Measurements from ENCODE around the gene EXOG. TPM values are rescaled to one million over a fixed set of nuclear protein-coding genes. Genes with fewer than 3 reads are reported as not detected.

EXOG gene
- total RNA-seq, 1 donor from 2014 or later: 11.2 TPM

DNA sequence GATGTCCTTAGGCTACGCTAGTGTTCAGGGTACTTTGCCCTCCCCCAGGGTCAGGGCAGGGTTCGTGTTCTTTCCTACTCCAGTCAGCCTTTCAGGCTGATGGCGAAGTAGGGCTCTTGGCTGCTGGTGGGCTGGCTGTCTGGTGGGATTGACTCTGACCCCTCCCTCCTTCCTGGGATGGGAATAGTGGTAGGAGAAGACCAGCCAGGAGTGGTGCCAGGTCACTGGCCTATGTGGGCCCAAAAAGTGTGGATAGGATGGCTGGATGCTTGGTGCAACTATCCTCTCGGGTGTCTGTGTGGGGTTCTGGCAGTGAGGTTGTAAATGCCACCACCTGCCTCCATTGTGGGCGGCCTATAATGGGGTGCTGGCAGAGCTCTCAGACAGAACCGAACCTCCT, 20.4 kb upstream of the EXOG start:
- Histone ChIP-seq H3K27ac (no peak overlapping the region), H3K27me3 (no peaks in the 10 kb centered on the region), H3K4me3 (no peak overlapping the region), H3K4me1 (no peaks in the 10 kb centered on the region), H3K36me3 (peaks cover 4 to 14% of the 10 kb centered on the region in 2 donors), H3K9me3 (no peaks in the 10 kb centered on the region)
- intact Hi-C loops (cut with DNase I): loop anchor here (5.0 kb wide), 1 partner anchor 358 kb away; no protein-coding TSS in a partner anchor
- TF ChIP-seq, protein P1, sequence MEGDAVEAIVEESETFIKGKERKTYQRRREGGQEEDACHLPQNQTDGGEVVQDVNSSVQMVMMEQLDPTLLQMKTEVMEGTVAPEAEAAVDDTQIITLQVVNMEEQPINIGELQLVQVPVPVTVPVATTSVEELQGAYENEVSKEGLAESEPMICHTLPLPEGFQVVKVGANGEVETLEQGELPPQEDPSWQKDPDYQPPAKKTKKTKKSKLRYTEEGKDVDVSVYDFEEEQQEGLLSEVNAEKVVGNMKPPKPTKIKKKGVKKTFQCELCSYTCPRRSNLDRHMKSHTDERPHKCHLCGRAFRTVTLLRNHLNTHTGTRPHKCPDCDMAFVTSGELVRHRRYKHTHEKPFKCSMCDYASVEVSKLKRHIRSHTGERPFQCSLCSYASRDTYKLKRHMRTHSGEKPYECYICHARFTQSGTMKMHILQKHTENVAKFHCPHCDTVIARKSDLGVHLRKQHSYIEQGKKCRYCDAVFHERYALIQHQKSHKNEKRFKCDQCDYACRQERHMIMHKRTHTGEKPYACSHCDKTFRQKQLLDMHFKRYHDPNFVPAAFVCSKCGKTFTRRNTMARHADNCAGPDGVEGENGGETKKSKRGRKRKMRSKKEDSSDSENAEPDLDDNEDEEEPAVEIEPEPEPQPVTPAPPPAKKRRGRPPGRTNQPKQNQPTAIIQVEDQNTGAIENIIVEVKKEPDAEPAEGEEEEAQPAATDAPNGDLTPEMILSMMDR (IDR thresholded peaks at IDR 0.05): no peak
- no peak for DNase-seq (ENCODE audit: low spot score in 2 of 2)

DNA sequence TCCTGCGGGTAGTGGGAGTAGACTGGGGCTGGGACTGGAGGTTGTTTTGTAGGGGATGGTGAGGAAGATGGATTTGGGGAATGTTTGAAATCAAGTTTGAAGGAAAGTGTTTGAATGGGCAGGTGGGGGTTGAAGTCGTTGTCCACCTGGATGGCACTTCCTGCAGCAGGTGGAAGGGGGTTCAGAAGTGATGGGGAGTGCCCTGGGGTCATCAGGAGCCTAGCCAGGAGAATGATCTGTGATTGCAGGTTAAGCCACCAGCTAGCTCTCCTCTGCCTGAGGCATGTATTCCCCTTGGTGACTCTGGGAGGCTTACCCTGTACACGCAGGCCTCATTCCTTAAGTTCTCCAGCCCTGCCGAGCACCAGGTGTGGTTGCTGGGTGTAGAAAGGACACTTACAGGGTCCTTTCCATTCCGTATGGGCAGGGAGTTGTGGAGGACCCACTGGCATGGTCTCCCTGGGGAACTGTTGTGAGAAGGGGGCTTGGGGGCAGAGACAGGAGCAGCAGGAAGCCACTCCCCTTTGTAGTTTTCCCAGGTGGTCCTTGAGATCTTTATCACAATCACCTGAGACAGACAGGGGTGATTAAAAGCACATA, 19.9 kb upstream of the EXOG start:
- TF ChIP-seq, protein P1 (IDR thresholded peaks at IDR 0.05): no peak
- no peak overlapping the region for H3K27ac ChIP-seq
- H3K4me1 ChIP-seq: no peaks in the 10 kb centered on the region
- DNase-seq (ENCODE audit: low spot score in 2 of 2): no peak
- no peaks in the 10 kb centered on the region for H3K9me3 ChIP-seq
- intact Hi-C loops (cut with DNase I): loop anchor here (5.0 kb wide), 1 partner anchor 359 kb away; no protein-coding TSS in a partner anchor
- H3K4me3 ChIP-seq: no peak overlapping the region
- peaks cover 9 to 20% of the 10 kb centered on the region in 2 donors for H3K36me3 ChIP-seq
- no peaks in the 10 kb centered on the region for H3K27me3 ChIP-seq

DNA sequence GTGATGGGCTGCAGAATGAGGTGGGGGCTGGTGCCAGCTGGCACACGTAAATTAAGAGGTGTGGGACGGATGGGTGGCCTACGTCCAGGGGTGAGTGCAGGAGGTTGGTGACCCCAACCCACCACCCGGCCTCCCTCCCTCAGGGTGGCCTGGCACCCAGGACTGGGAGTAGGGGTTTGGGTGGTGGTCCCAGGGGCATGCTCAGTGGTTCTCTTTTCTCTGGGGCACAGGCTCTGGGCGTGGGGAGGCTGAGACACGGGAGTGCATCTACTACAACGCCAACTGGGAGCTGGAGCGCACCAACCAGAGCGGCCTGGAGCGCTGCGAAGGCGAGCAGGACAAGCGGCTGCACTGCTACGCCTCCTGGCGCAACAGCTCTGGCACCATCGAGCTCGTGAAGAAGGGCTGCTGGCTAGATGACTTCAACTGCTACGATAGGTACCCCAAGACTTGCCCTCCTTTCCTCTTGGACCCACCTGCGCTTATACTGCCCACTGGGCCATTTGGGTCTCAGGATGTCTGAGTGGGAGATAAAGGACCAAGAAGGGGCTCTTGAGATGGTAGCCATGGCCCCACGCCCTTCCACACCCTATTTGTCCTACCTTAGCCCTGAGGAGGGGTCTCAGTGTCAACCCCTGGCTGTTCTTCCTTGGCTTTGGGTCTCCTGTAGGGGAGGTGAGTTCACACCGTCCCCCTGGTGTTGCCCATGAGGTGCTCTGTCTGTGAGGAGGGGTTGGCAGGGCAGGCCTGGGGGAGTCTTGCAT, 18.9 kb upstream of the EXOG start:
- Histone ChIP-seq H3K27ac (no peak overlapping the region), H3K9me3 (no peaks in the 10 kb centered on the region), H3K27me3 (no peaks in the 10 kb centered on the region), H3K36me3 (peaks cover 13 to 26% of the 10 kb centered on the region in 2 donors), H3K4me1 (no peaks in the 10 kb centered on the region), H3K4me3 (no peak overlapping the region)
- DNase-seq (ENCODE audit: low spot score in 2 of 2): no peak
- intact Hi-C loops (cut with DNase I): loop anchor here (5.0 kb wide), 1 partner anchor 360 kb away; no protein-coding TSS in a partner anchor
- TF ChIP-seq, protein P1 (IDR thresholded peaks at IDR 0.05): no peak

DNA sequence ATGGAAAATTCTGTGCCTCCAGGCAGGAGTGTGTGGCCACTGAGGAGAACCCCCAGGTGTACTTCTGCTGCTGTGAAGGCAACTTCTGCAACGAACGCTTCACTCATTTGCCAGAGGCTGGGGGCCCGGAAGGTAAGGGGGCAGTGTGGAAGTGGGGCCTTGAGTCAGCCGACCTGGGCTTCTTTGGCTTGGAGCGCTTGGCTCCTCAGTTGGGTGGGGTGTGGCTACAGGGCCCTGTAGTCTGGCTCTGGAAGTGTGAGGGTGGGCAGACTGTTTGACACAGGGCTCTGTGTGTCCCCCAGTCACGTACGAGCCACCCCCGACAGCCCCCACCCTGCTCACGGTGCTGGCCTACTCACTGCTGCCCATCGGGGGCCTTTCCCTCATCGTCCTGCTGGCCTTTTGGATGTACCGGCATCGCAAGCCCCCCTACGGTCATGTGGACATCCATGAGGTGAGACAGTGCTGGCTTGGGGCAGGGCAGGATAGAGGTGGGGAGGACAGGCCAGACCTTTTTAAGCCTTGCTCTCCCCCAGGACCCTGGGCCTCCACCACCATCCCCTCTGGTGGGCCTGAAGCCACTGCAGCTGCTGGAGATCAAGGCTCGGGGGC, 18.2 kb upstream of the EXOG start:
- no peak overlapping the region for H3K4me3 ChIP-seq
- no peaks in the 10 kb centered on the region for H3K9me3 ChIP-seq
- TF ChIP-seq, protein P1 (IDR thresholded peaks at IDR 0.05): no peak
- H3K27me3 ChIP-seq: no peaks in the 10 kb centered on the region
- intact Hi-C loops (cut with DNase I): loop anchor here (5.0 kb wide), 1 partner anchor 361 kb away; no protein-coding TSS in a partner anchor
- no peak overlapping the region for H3K27ac ChIP-seq
- peaks cover 20 to 33% of the 10 kb centered on the region in 2 donors for H3K36me3 ChIP-seq
- no peaks in the 10 kb centered on the region for H3K4me1 ChIP-seq
- DNase-seq (ENCODE audit: low spot score in 2 of 2): no peak

DNA sequence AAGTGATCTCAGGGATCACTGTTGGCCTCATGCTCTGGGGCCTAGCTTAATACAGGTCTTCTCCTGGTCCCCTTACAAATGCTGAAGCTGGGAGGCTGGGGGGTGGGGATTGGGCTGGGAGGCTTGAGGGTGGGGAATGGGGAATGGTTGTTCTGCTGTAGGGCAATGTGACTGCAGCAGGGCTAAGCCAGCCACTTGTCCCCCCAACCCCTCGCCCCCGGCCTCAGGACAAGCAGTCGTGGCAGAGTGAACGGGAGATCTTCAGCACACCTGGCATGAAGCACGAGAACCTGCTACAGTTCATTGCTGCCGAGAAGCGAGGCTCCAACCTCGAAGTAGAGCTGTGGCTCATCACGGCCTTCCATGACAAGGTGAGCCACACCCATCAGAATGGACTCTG, 17.2 kb upstream of the EXOG start:
- Histone ChIP-seq H3K27ac (no peak overlapping the region), H3K27me3 (no peaks in the 10 kb centered on the region), H3K4me3 (no peak overlapping the region), H3K9me3 (no peaks in the 10 kb centered on the region), H3K4me1 (no peaks in the 10 kb centered on the region), H3K36me3 (peaks cover 22 to 43% of the 10 kb centered on the region in 2 donors)
- no peak for DNase-seq (ENCODE audit: low spot score in 2 of 2)
- intact Hi-C loops (cut with DNase I): loop anchor here (1.0 to 5.0 kb wide), 2 partner anchors 133 to 362 kb away; partner anchors contain the start of gene XYLB
- TF ChIP-seq, protein P1 (IDR thresholded peaks at IDR 0.05): no peak

All from ascending aorta (tissue), 2 donors.